Mononuclear cell (primary cell): ENCODE results near the gene TXNIP. TPM values are rescaled to one million over a fixed set of nuclear protein-coding genes. Genes with fewer than 3 reads are reported as not detected.

Source experiments
- H3K27me3 ChIP-seq: 2 replicates; pipeline ENCODE4 v1.6.0; 2011; ENCODE audit warnings: low read length, control low read depth; ENCODE audit not compliant: insufficient read depth
- H3K4me1 ChIP-seq: 2 replicates; pipeline ENCODE4 v1.5.1; 2011; ENCODE audit warnings: mild to moderate bottlenecking, low read length, control low read depth; ENCODE audit not compliant: insufficient read depth
- H3K4me3 ChIP-seq: 2 replicates; pipeline ENCODE4 v1.5.1; 2011; ENCODE audit warnings: mild to moderate bottlenecking, low read length, moderate library complexity
- H3K9me3 ChIP-seq: 2 replicates; pipeline ENCODE4 v1.5.1; 2011; ENCODE audit warnings: low read depth, mild to moderate bottlenecking, control low read depth, low read length
- total RNA-seq: library from RNA; depleted of rRNA; stranded (reverse); fragments of >200 nt; gene quantifications from one replicate; pipeline ENCODE4 v1.2.3, GENCODE V29; 2012

The TXNIP gene
- total RNA-seq, 1 donor = 2,317 TPM

DNA sequence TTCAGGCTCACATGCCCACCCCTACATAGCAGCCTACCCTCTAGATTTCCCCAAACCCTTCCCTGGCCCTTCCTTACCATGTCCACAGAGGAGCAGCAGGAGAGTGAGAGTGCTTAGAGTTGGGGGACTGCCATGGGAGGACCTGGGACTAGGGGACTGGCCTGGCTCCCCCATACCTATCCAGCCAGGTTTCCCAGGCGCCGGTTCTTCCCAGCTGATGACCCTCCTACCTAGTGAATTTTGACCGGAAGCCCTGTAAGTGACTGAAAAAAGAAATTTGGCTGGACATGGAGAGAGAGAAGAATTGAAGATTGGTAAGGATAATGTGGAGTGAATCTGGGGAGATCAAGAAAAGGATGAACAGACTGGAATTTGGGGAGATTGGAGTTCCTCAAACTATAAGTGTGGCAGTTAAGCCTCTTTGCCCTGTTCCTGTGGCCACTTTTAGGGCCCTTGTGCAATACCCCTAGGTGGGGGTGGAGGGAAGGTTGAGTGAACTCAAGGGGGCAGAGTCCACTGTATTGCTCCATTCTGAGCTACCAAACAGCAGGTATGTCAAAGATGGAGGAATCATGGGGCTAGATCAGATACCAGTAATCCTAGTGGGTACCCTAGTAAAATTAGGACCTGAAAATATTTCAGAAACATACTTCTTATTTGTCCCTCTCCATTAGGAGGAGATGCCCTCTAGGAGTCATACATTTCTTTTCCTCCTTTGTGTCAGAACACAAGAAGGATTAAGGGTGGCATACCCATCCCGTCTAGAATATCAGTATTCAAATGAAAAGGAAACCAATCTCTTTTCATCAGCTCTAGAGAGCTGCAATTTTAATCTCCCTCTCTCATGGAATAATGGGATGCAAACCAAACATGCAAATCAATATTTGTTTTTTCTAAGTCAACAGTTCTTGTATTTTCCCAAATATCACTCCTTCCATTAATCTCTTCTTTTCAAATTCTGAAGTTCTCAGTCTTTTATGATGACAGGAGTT lies 24.0 kb upstream of the TXNIP start:
- Histone ChIP-seq H3K27me3 (peaks cover 36% of the 10 kb centered on the region), H3K4me1 (peaks cover 14% of the 10 kb centered on the region), H3K9me3 (no peaks in the 10 kb centered on the region), H3K4me3 (no peak overlapping the region)

GRCh38 chr1:146019231-146020057 lies 23.1 kb upstream of the TXNIP start:
- H3K27me3 ChIP-seq = peaks cover 36% of the 10 kb centered on the region
- no peak overlapping the region for H3K4me3 ChIP-seq
- H3K9me3 ChIP-seq = no peaks in the 10 kb centered on the region
- H3K4me1 ChIP-seq = peaks cover 14% of the 10 kb centered on the region

- Histone ChIP-seq H3K9me3 (no peaks in the 10 kb centered on the region), H3K4me3 (no peak overlapping the region), H3K27me3 (peaks cover 32% of the 10 kb centered on the region), H3K4me1 (peaks cover 14% of the 10 kb centered on the region)
These were observed 20.5 kb upstream of the TXNIP start for GRCh38 chr1:146016891-146017290.

GRCh38 chr1:146013559-146013922 lies 17.2 kb upstream of the TXNIP start:
- Histone ChIP-seq H3K4me1 (no peaks in the 10 kb centered on the region), H3K9me3 (no peaks in the 10 kb centered on the region), H3K4me3 (no peak overlapping the region), H3K27me3 (peaks cover under 1% of the 10 kb centered on the region)

- Histone ChIP-seq H3K4me1 (no peaks in the 10 kb centered on the region), H3K27me3 (no peaks in the 10 kb centered on the region), H3K4me3 (no peak overlapping the region), H3K9me3 (no peaks in the 10 kb centered on the region)
These were observed 16.6 kb upstream of the TXNIP start for GRCh38 chr1:146012703-146013558.

DNA sequence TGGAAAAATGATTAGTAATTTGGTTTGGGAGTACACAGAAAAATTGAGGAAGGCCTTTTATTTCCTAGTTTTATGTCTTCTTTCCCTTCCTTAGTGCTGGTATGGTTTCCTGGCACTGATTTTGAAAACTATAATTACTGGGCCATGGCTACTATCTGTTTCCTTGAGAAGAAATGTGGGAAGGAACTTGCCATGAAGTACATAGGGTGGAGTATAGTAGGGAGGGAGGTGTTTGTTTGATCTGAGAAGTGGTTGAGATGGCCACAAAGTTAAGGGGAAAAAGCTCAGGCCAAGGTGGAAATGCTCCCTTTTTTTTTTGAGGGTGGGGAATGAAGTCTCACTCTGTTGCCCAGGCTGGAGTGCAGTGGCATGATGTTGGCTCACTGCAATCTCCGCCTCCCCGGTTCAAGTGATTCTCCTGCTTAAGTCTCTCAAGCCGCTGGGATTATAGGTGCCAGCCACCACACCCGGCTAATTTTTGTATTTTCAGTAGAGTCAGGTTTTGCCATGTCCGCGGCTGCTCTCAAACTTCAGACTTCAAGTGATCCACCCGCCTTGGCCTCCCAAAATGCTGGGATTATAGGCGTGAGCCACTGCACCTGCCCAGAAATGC lies 13.9 kb upstream of the TXNIP start:
- Histone ChIP-seq H3K4me1 (peaks cover 25% of the 10 kb centered on the region), H3K4me3 (no peak overlapping the region), H3K9me3 (no peaks in the 10 kb centered on the region), H3K27me3 (no peaks in the 10 kb centered on the region)

GRCh38 chr1:146007489-146008133 lies 11.2 kb upstream of the TXNIP start:
- Histone ChIP-seq H3K27me3 (no peaks in the 10 kb centered on the region), H3K9me3 (no peaks in the 10 kb centered on the region), H3K4me1 (peaks cover 30% of the 10 kb centered on the region), H3K4me3 (no peak overlapping the region)

DNA sequence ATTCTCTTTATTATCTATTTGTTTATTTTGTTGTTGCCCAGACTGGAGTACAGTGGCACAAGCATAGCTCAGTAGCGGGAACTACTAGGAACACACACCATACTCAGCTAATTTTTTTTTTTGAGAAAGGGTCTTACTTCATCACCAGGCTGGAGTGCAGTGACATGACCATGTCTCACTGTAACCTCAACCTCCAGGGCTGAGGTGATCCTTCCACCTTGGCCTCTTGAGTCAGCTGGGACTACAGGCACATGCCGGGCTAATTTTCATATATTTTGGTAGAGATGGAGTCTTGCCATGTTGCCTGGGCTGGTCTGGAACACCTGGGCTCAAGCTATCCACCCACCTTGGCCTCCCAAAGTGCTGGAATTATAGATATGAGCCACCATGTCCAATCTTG lies 5.3 kb upstream of the TXNIP start:
- Histone ChIP-seq H3K4me1 (peaks cover 68% of the 10 kb centered on the region), H3K4me3 (no peak overlapping the region)

GRCh38 chr1:145999321-146000024 lies 3.1 kb upstream of the TXNIP start:
- peaks cover 48% of the 10 kb centered on the region for H3K4me1 ChIP-seq
- no peak overlapping the region for H3K4me3 ChIP-seq
- H3K9me3 ChIP-seq = no peaks in the 10 kb centered on the region
- no peaks in the 10 kb centered on the region for H3K27me3 ChIP-seq

More for the DNA sequence above, 5.3 kb upstream of the TXNIP start:
- Histone ChIP-seq H3K9me3 (no peaks in the 10 kb centered on the region), H3K27me3 (no peaks in the 10 kb centered on the region)

DNA sequence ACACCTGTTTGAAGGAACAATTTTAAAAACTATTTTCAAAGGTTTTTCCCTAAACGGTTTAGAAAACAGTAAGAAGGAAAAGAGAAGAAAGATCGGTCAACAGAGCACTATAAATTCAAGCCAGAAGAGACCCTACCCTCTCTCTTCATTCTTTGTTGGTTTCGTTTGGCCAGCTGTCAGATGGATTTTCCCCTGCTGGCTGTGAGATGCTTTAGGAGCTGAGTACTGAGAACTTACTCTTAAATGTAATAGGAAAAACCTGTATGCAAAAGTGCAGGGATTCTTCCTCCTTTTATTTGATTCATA lies 1.3 kb upstream of the TXNIP start:
- peak overlapping the region; percentile 100 for H3K4me3 ChIP-seq
- H3K27me3 ChIP-seq = no peaks in the 10 kb centered on the region
- no peaks in the 10 kb centered on the region for H3K9me3 ChIP-seq
- peaks cover 64% of the 10 kb centered on the region for H3K4me1 ChIP-seq

DNA sequence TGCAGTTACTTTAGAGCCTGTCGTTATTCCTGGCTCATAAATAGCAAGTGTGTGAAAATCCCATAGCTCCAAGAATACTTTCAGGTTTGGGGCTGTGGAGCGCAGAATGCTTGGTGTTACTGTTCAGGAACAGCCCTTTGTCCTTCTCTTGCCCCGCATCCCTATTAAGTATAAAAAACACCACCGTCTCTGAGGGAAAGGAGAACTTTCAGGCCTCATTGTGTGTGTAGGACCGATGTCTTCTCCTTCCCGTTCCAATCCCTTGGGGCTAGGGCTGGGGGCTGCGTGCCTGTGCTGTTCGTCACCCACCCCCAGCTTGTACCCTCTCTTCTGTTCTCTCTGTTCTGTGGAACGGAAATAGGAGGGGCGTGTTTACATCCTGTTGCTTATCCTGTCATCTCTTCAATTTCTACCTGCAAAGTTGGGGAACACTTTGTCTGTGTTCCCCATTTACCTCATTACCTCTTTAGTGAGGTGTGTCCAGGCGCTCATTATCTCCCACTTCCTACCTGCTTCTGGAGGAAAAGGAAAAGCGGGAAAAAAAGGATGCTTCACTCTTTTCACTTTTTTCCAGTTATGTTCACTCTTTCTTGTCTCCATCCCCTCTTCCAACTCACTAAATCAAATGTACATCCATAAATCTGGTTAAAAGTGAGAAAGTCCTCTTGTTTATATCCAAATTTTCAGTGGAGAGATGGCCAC lies 788 bp upstream of the TXNIP start:
- Histone ChIP-seq H3K4me1 (peaks cover 69% of the 10 kb centered on the region), H3K27me3 (no peaks in the 10 kb centered on the region), H3K9me3 (no peaks in the 10 kb centered on the region), H3K4me3 (peak overlapping the region; percentile 100)

- Histone ChIP-seq H3K4me3 (peak overlapping the region; percentile 100), H3K9me3 (no peaks in the 10 kb centered on the region), H3K4me1 (peaks cover 69% of the 10 kb centered on the region), H3K27me3 (no peaks in the 10 kb centered on the region)
These were observed 381 bp downstream of the TXNIP start for GRCh38 chr1:145995964-145996432.
